ENCODE measurements around the gene PER2. TPM values are rescaled to one million over a fixed set of nuclear protein-coding genes. Genes with fewer than 3 reads are reported as not detected.

Gene PER2
- total RNA-seq, 4 donors from 2014 or later: 6.2 to 28.0 (median 12.0) TPM

- H3K4me3 ChIP-seq: no peak overlapping the region
- WGBS, 2 donors: 87 to 100% methylated on average over 3 to 12 of the region's 12 CpGs
- H3K4me1 ChIP-seq: no peaks in the 10 kb centered on the region
- TF ChIP-seq CTCF (IDR thresholded peaks at IDR 0.05) (no peak), POLR2A (IDR thresholded peaks at IDR 0.05) (no peak)
- intact Hi-C loops (cut with DNase I): no loop called here
- H3K27ac ChIP-seq: no peak overlapping the region
- DNase-seq: no peak
- peaks cover 25 to 100% (median 43%) of the 10 kb centered on the region in 3 donors for H3K36me3 ChIP-seq
- H3K9me3 ChIP-seq: no peaks in the 10 kb centered on the region
- H3K27me3 ChIP-seq: no peaks in the 10 kb centered on the region
These were observed 37.1 kb downstream of the PER2 start for GRCh38 chr2:238251331-238251730.

- H3K27me3 ChIP-seq: no peaks in the 10 kb centered on the region
- H3K27ac ChIP-seq: no peak overlapping the region
- intact Hi-C loops (cut with DNase I): no loop called here
- H3K36me3 ChIP-seq: peaks cover 23 to 100% (median 43%) of the 10 kb centered on the region in 3 donors
- H3K4me3 ChIP-seq: no peak overlapping the region
- TF ChIP-seq POLR2A (IDR thresholded peaks at IDR 0.05): no peak
- TF ChIP-seq CTCF (IDR thresholded peaks at IDR 0.05): no peak
- DNase-seq: no peak
- no peaks in the 10 kb centered on the region for H3K9me3 ChIP-seq
- no peaks in the 10 kb centered on the region for H3K4me1 ChIP-seq
- WGBS, 2 donors: 93 to 94% methylated on average over 2 to 3 of the region's 7 CpGs
These were observed 37.5 kb downstream of the PER2 start for GRCh38 chr2:238250896-238251295.

- no peaks in the 10 kb centered on the region for H3K27me3 ChIP-seq
- no peak for DNase-seq
- peaks cover 7 to 98% (median 23%) of the 10 kb centered on the region in 3 donors for H3K36me3 ChIP-seq
- intact Hi-C loops (cut with DNase I): no loop called here
- H3K4me1 ChIP-seq: peaks cover 0 to 6% (median 1%) of the 10 kb centered on the region in 3 donors
- WGBS, 2 donors: 79 to 93% methylated on average over 8 of the region's 10 CpGs
- H3K27ac ChIP-seq: no peak overlapping the region
- H3K9me3 ChIP-seq: no peaks in the 10 kb centered on the region
- no peak for TF ChIP-seq CTCF (IDR thresholded peaks at IDR 0.05)
- no peak for TF ChIP-seq POLR2A (IDR thresholded peaks at IDR 0.05)
- H3K4me3 ChIP-seq: no peak overlapping the region
These were observed 40.5 kb downstream of the PER2 start for GRCh38 chr2:238247841-238248453.

- peaks cover 4 to 90% (median 19%) of the 10 kb centered on the region in 3 donors for H3K36me3 ChIP-seq
- no peak for DNase-seq
- intact Hi-C loops (cut with DNase I): no loop called here
- no peaks in the 10 kb centered on the region for H3K9me3 ChIP-seq
- H3K27ac ChIP-seq: no peak overlapping the region
- 82 to 83% methylated on average over 11 to 12 of the region's 13 CpGs for WGBS, 2 donors
- no peak overlapping the region for H3K4me3 ChIP-seq
- no peaks in the 10 kb centered on the region for H3K27me3 ChIP-seq
- H3K4me1 ChIP-seq: peaks cover 0 to 12% (median 7%) of the 10 kb centered on the region in 3 donors
- TF ChIP-seq POLR2A (IDR thresholded peaks at IDR 0.05): no peak
- TF ChIP-seq CTCF (IDR thresholded peaks at IDR 0.05): no peak
These were observed 41.2 kb downstream of the PER2 start for GRCh38 chr2:238247002-238247822.

- Histone ChIP-seq H3K9me3 (no peaks in the 10 kb centered on the region), H3K4me1 (peaks cover 15 to 36% (median 18%) of the 10 kb centered on the region in 3 donors), H3K36me3 (peaks cover 0 to 60% (median 4%) of the 10 kb centered on the region in 3 donors), H3K27me3 (peaks cover 0 to 20% (median 0%) of the 10 kb centered on the region in 4 donors), H3K27ac (no peak overlapping the region), H3K4me3 (no peak overlapping the region)
- no peak for TF ChIP-seq POLR2A (IDR thresholded peaks at IDR 0.05)
- no peak for TF ChIP-seq CTCF (IDR thresholded peaks at IDR 0.05)
- no peak for DNase-seq
- intact Hi-C loops (cut with DNase I): no loop called here
- 87 to 93% methylated on average over 5 of the region's 5 CpGs for WGBS, 2 donors
These were observed 44.3 kb downstream of the PER2 start for GRCh38 chr2:238244151-238244550.

All from esophagus squamous epithelium (tissue), 5 donors.